Activated CD4-positive, alpha-beta T cell treated with anti-CD3 and anti-CD28 coated beads for 36 hours (primary cell): ENCODE data around the gene CNPY3. TPM values are rescaled to one million over a fixed set of nuclear protein-coding genes. Genes with fewer than 3 reads are reported as not detected.
"Not testable (repeated sequence)": the region's sequence is repeated elsewhere in the genome, so short reads cannot be mapped to it uniquely, and the experiment has no call there.

Experiments used
- ATAC-seq: fragments of 200-7000 bp; cut with Tn5 transposase; one replicate; pipeline ENCODE4 v1.10.0; 2021; ENCODE audit warnings: mild to moderate bottlenecking, moderate library complexity
- CTCF ChIA-PET: fragments of 350-600 bp; sonication (Branson Sonifier 250); formaldehyde crosslinking; loops from one replicate; lab custom pipeline; 2021; ENCODE audit warnings: antibody characterized with exemption; lab: Charles Lee
- POLR2A ChIA-PET: fragments of 350-600 bp; sonication (Branson Sonifier 250); formaldehyde crosslinking; loops from one replicate; lab custom pipeline; 2021; ENCODE audit warnings: antibody characterized with exemption, inconsistent platforms; lab: Charles Lee
- DNase-seq: peaks from one replicate; pipeline ENCODE4 v3.0.0-alpha.2; 2020
- H3K27ac Mint-ChIP-seq: one replicate; pipeline ENCODE4 v1.8.0; 2021; ENCODE audit warnings: mixed read lengths
- H3K27me3 Mint-ChIP-seq: one replicate; pipeline ENCODE4 v1.8.0; 2021; ENCODE audit warnings: mixed read lengths
- H3K36me3 Mint-ChIP-seq: one replicate; pipeline ENCODE4 v1.8.0; 2021; ENCODE audit warnings: low read depth, mixed read lengths
- H3K4me1 Mint-ChIP-seq: one replicate; pipeline ENCODE4 v1.8.0; 2021; ENCODE audit warnings: mixed read lengths
- H3K4me3 Mint-ChIP-seq: one replicate; pipeline ENCODE4 v1.8.0; 2021; ENCODE audit warnings: mild to moderate bottlenecking, moderate library complexity, mixed read lengths
- H3K9me3 Mint-ChIP-seq: one replicate; pipeline ENCODE4 v1.8.0; 2021; ENCODE audit warnings: low read depth, mixed read lengths
- intact Hi-C, 2 experiments: fragments of 100-400 bp; cut with DNase I in 1 of 2; cut with micrococcal nuclease in 1 of 2; formaldehyde crosslinking; loops; one replicate each; pipeline versions ENCODE4 v1.14.2 to v1.15.1; 2022 to 2024; cut with DNase I, micrococcal nuclease
- total RNA-seq, 2 experiments: library from RNA; stranded (reverse); gene quantifications; one replicate each; pipeline ENCODE4 v1.2.3, GENCODE V29; 2021

The CNPY3 gene
- total RNA-seq, 2 experiments from 2014 or later, result 33.0 to 34.3 TPM

DNA sequence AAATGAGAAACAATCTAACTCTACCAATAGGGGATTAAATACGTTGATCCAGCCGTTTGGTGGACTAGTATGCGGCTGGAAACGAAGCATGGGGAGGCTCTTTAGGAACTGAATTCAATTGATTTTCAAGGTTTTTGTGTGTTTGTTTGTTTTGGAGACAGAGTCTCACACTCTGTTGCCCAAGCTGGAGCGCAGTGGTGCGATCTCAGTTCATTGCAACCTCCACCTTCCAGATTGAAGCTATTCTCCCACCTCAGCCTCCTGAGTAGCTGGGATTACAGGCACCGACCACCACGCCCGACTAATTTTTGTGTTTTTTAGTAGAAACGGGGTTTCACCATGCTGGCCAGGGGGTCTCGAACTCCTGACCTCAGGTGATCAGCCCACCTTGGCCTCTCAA lies 7.1 kb downstream of the CNPY3 start:
- ChIA-PET CTCF (no interaction called here), POLR2A (no interaction called here)
- Mint-ChIP-seq H3K4me1 (peaks cover 31% of the 10 kb centered on the region), H3K36me3 (peaks cover 60% of the 10 kb centered on the region), H3K9me3 (no peaks in the 10 kb centered on the region), H3K27me3 (no peaks in the 10 kb centered on the region), H3K27ac (peak overlapping the region; percentile 8), H3K4me3 (no peak overlapping the region)
- DNase-seq (no peak), ATAC-seq (no peak)
- intact Hi-C loops, result no loop called here

DNA sequence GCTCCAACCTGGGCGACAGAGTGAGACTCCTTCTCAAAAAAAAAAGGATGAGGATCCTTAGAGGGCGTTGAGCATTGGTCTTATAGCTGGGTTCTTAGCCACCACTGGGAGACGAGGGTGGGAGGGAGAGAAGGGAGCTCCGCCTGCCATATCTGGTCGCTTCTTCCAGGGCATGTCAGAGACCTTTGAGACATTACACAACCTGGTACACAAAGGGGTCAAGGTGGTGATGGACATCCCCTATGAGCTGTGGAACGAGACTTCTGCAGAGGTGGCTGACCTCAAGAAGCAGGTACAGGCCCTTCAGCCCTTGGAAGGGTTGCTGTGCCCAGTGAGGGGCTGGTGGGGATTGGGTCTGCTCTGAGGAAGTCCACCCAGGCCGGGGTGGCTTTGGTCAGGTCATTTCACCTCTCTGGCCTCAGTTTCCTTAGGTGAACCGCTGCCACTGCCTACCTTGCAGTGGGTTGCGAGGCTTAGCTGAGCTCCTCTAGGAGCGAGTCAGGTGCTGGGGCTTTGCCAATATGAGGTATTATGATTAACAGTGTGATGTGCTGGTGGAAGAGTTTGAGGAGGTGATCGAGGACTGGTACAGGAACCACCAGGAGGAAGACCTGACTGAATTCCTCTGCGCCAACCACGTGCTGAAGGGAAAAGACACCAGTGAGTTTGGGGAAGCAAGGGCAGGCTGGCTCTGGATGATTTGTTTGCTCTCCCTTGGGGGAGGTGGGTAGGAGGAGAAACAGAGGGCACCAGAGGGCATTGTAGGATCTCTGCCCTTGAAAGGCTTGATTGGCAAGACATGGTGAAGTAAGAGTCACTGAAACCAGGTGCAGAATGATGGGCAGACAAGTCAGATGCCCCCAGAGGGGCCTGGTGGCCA lies 8.5 kb downstream of the CNPY3 start:
- H3K27ac Mint-ChIP-seq, result peak overlapping the region; percentile 16
- ATAC-seq (no peak), DNase-seq (no peak)
- no peaks in the 10 kb centered on the region for H3K9me3 Mint-ChIP-seq
- H3K4me1 Mint-ChIP-seq, result peaks cover 18% of the 10 kb centered on the region
- ChIA-PET CTCF (interaction anchor here (0.5 to 0.6 kb wide), 2 partner anchors 83 to 229 kb away, joined by 3 read pairs; no protein-coding TSS in a partner anchor), POLR2A (no interaction called here)
- H3K4me3 Mint-ChIP-seq, result no peak overlapping the region
- intact Hi-C loops, result no loop called here
- no peaks in the 10 kb centered on the region for H3K27me3 Mint-ChIP-seq
- H3K36me3 Mint-ChIP-seq, result peaks cover 50% of the 10 kb centered on the region

DNA sequence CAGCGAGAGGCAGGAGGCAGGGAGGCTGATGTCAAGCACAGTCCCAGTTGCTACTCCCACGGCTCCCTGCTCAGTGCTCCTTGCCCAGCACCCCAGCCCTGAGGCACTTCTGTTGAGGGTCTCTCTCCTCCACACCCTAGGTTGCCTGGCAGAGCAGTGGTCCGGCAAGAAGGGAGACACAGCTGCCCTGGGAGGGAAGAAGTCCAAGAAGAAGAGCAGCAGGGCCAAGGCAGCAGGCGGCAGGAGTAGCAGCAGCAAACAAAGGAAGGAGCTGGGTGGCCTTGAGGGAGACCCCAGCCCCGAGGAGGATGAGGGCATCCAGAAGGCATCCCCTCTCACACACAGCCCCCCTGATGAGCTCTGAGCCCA lies 9.1 kb downstream of the CNPY3 start:
- no peaks in the 10 kb centered on the region for H3K9me3 Mint-ChIP-seq
- ChIA-PET CTCF (interaction anchor here (2.3 kb wide), 1 partner anchor 9 kb away, joined by 8 read pairs; the partner anchor contains the start of gene CNPY3), POLR2A (no interaction called here)
- peaks cover 46% of the 10 kb centered on the region for H3K36me3 Mint-ChIP-seq
- no peak overlapping the region for H3K27ac Mint-ChIP-seq
- no peak for DNase-seq
- H3K27me3 Mint-ChIP-seq, result no peaks in the 10 kb centered on the region
- ATAC-seq, result no peak
- H3K4me1 Mint-ChIP-seq, result peaks cover 12% of the 10 kb centered on the region
- intact Hi-C loops, result no loop called here
- H3K4me3 Mint-ChIP-seq, result no peak overlapping the region

DNA sequence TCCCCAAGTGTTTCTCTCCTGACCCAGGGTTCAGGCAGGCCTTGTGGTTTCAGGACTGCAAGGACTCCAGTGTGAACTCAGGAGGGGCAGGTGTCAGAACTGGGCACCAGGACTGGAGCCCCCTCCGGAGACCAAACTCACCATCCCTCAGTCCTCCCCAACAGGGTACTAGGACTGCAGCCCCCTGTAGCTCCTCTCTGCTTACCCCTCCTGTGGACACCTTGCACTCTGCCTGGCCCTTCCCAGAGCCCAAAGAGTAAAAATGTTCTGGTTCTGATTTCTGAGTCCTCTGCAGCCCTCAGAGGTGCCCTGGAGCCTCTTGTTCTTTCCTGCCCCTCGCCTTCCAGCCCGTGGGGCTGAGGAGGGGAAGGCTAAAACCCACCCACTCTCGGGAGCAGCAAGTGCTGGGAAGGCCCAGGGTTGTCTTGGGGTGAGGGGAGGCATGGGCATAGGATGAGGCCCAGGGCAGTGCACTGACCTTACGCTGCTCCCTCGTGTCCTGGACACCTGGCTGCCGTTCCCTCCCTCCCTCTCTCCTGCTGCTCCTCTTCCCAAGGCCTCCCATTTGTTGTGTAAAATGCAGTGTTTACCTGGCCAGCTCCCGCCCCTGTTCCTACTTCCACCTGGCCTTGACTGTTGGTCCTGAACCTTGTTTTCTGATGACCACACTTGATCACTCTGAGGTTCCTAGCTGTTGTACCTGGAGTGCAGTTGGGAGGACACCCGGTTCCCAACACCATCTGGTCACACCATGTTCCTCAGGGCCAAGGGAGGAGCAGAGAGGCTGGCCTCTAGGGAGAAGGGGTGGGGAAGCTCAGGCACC lies 9.9 kb downstream of the CNPY3 start:
- ATAC-seq, result no peak
- ChIA-PET CTCF (interaction anchor here (2.3 kb wide), 1 partner anchor 9 kb away, joined by 8 read pairs; the partner anchor contains the start of gene CNPY3), POLR2A (no interaction called here)
- H3K27ac Mint-ChIP-seq, result no peak overlapping the region
- intact Hi-C loops, result no loop called here
- no peak overlapping the region for H3K4me3 Mint-ChIP-seq
- H3K36me3 Mint-ChIP-seq, result peaks cover 43% of the 10 kb centered on the region
- H3K27me3 Mint-ChIP-seq, result no peaks in the 10 kb centered on the region
- H3K9me3 Mint-ChIP-seq, result no peaks in the 10 kb centered on the region
- DNase-seq, result no peak
- peaks cover 5% of the 10 kb centered on the region for H3K4me1 Mint-ChIP-seq

DNA sequence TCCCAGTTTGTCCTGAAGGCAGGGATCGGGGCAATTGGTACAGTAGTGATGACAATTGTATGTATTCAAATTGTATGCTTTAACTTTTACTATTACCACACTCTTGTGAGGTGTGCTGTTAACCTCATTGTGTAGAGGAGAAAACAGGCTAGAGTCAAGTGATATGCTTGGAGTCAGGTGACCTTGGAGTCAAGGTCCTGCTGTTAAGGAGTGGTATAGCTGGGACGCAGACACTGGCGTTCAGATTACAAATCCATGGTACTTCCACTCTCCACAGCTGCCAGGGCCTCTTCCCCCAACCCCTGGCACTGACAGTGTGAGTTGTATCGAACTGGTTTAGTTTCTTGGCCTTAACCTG lies 10.5 kb downstream of the CNPY3 start:
- H3K27ac Mint-ChIP-seq, result peak overlapping the region; percentile 22
- ATAC-seq, result no peak
- H3K36me3 Mint-ChIP-seq, result peaks cover 42% of the 10 kb centered on the region

DNA sequence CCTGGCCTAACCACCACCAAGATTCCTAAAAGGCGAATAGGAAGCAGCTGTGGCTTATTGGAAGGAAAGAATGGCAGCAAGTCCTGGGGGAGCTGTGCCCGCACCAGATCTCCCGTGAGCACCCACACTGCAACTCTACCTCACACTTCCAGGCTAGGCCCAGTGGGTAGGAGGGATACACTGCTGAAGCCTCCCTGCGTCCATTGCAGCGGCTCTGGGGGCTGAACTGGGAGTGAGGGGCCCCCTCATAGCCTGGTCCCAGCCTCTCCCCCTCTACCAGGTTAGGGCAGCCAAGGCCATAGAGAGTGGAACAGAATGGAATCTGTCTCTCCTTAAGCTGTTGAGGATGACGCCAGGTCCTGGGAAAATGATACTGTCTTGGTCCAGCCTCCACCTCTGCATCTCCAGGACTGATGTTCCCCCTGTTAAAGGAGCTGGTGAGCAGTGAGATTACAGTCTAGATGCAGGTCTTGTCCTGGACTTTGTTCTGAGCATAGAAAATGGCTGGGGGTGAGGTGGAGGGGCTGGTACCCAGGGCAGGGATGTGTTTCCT lies 11.3 kb downstream of the CNPY3 start:
- ChIA-PET POLR2A (no interaction called here), CTCF (interaction anchor here (0.6 to 2.3 kb wide), 3 partner anchors 11 to 403 kb away, joined by 3 to 8 read pairs (median 5); partner anchors contain the start of gene CNPY3)
- no peaks in the 10 kb centered on the region for H3K9me3 Mint-ChIP-seq
- H3K4me3 Mint-ChIP-seq, result no peak overlapping the region
- no peaks in the 10 kb centered on the region for H3K27me3 Mint-ChIP-seq
- no peak overlapping the region for H3K27ac Mint-ChIP-seq
- H3K4me1 Mint-ChIP-seq, result peaks cover 2% of the 10 kb centered on the region
- DNase-seq, result no peak
- no peak for ATAC-seq
- intact Hi-C loops, result no loop called here
- H3K36me3 Mint-ChIP-seq, result peaks cover 38% of the 10 kb centered on the region

More for the DNA sequence above, 10.5 kb downstream of the CNPY3 start:
- intact Hi-C loops, result no loop called here
- POLR2A ChIA-PET, result no interaction called here
- no peak for DNase-seq
- Mint-ChIP-seq H3K9me3 (no peaks in the 10 kb centered on the region), H3K4me3 (no peak overlapping the region), H3K27me3 (no peaks in the 10 kb centered on the region), H3K4me1 (peaks cover 4% of the 10 kb centered on the region)
- CTCF ChIA-PET, result interaction anchor here (2.3 kb wide), 1 partner anchor 10 kb away, joined by 8 read pairs; the partner anchor contains the start of gene CNPY3

DNA sequence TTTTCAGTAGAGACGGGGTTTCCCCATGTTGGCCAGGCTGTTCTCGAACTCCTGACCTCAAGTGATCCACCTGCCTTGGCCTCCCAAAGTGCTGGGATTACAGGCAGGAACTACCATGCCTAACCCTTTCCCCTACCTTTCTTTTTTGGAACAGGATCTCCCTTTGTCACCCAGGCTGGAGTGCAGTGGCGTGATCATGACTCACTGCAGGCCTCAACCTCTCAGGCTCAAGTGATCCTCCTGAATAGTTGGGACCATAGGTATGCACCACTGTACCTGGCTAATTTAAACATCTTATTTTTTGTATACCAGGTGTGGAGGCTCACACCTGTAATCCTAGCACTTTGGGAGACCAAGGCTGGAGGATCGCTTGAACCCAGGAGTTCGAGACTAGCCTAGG lies 12.1 kb downstream of the CNPY3 start:
- H3K27me3 Mint-ChIP-seq, H3K4me1 Mint-ChIP-seq, intact Hi-C loops, DNase-seq, POLR2A ChIA-PET, H3K4me3 Mint-ChIP-seq, ATAC-seq, H3K27ac Mint-ChIP-seq, H3K9me3 Mint-ChIP-seq: not testable (repeated sequence)
- H3K36me3 Mint-ChIP-seq, result peaks cover 31% of the 10 kb centered on the region
- CTCF ChIA-PET, result interaction anchor here (0.7 to 1.3 kb wide), 2 partner anchors 11 to 47 kb away, joined by 3 to 5 read pairs; no protein-coding TSS in a partner anchor

DNA sequence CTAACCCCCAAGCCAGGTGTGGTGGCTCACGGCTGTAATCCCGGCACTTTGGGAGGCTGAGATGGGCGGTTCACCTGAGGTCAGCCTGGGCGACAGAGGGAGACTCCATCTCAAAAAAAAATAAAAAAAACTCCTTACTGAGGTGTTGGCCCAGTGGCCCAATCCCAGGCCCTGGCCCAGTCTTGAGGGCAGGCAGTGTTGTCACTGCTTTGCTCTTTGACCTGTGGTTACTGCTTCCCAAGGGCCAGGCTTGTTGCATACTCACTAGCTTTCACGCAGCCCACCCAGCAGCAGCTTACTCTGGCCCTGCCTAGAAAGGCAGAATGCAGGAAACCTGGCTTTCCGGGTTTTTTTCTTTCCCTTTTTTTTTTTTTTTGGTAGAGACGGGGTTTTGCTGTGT lies 13.2 kb downstream of the CNPY3 start:
- H3K36me3 Mint-ChIP-seq, result peaks cover 23% of the 10 kb centered on the region
- no peaks in the 10 kb centered on the region for H3K4me1 Mint-ChIP-seq
- H3K9me3 Mint-ChIP-seq, result no peaks in the 10 kb centered on the region
- ATAC-seq, result no peak
- no peak overlapping the region for H3K4me3 Mint-ChIP-seq
- no peak for DNase-seq
- H3K27ac Mint-ChIP-seq, result no peak overlapping the region
- POLR2A ChIA-PET, result interaction anchor here (0.6 kb wide), 1 partner anchor 264 kb away, joined by 3 read pairs; no protein-coding TSS in a partner anchor
- intact Hi-C loops, result no loop called here
- CTCF ChIA-PET, result no interaction called here
- no peaks in the 10 kb centered on the region for H3K27me3 Mint-ChIP-seq

DNA sequence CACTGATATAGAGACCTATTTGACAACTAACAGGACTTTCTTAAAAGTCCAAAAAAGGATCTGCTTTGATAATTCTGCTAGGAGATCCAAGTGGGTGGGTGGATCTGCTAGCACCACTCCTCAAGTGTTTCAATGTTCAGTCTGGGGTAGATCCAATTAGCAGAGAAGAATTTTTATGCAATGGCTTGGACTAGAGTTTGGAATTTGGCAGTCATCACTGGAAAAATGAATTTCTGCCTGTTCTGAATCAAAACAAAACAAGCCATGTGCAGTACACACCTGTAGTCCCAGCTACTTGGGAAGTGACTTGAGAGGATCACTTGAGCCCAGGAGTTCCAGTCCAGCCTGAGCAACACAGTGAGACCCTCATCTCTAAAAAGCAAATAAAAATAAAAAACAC lies 18.7 kb downstream of the CNPY3 start:
- ChIA-PET CTCF (no interaction called here), POLR2A (interaction anchor here (0.7 kb wide), 1 partner anchor 177 kb away, joined by 4 read pairs; no protein-coding TSS in a partner anchor)
- DNase-seq (no peak), ATAC-seq (no peak)
- no peak overlapping the region for H3K4me3 Mint-ChIP-seq
- no peaks in the 10 kb centered on the region for H3K9me3 Mint-ChIP-seq
- no peaks in the 10 kb centered on the region for H3K27me3 Mint-ChIP-seq
- intact Hi-C loops, result no loop called here
- H3K27ac Mint-ChIP-seq, result peak overlapping the region; percentile 19
- H3K36me3 Mint-ChIP-seq, result peaks cover 3% of the 10 kb centered on the region
- no peaks in the 10 kb centered on the region for H3K4me1 Mint-ChIP-seq

DNA sequence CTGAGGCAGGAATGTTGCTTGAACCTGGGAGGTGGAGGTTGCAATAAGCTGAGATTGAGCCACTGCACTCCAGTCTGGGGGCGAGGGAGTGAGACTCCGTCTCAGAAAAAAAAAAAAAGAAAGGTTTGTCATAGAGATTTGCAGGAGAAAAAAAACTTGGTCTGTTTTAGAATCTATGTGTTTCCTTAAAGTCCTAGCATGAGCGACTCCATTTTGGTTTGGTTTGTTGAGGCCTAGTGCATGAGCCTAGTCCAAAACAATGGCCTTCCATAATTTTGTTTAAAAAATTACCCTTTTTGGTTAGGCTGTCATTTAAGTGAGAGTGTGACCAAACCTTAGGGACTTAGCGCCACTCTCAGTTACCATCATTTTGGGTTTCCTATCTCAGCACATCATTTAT lies 23.1 kb downstream of the CNPY3 start:
- H3K27me3 Mint-ChIP-seq, result no peaks in the 10 kb centered on the region
- ATAC-seq (no peak), DNase-seq (no peak)
- H3K4me1 Mint-ChIP-seq, result no peaks in the 10 kb centered on the region
- intact Hi-C loops, result no loop called here
- H3K36me3 Mint-ChIP-seq, result no peaks in the 10 kb centered on the region
- H3K4me3 Mint-ChIP-seq, result no peak overlapping the region
- H3K9me3 Mint-ChIP-seq, result no peaks in the 10 kb centered on the region
- H3K27ac Mint-ChIP-seq, result no peak overlapping the region
- ChIA-PET CTCF (no interaction called here), POLR2A (interaction anchor here (0.6 kb wide), 1 partner anchor 27 kb away, joined by 8 read pairs; no protein-coding TSS in a partner anchor)

DNA sequence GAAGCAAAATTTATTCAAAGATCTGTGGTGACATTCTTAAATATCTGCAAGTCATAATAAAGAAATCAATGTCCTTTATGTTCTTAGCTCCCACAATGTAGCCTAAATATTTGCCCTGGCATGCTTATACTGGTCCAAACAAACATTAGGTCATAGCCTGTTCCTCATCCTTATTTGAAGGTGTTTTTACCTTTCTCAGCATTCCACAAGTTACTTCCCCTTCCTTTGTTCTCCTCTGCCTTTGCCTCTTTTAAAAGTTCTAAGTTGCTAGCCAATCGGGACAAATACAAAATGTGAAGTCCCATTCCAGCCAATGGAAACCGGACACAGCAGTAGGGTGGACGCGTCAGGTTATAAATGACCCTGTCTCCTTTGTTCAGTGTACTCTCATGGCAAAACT lies 25.1 kb downstream of the CNPY3 start:
- H3K4me1 Mint-ChIP-seq, H3K27ac Mint-ChIP-seq, intact Hi-C loops, H3K4me3 Mint-ChIP-seq, DNase-seq, H3K36me3 Mint-ChIP-seq, H3K27me3 Mint-ChIP-seq, POLR2A ChIA-PET, ATAC-seq, H3K9me3 Mint-ChIP-seq: not testable (repeated sequence)
- CTCF ChIA-PET, result interaction anchor here (1.2 kb wide), 1 partner anchor 189 kb away, joined by 3 read pairs; no protein-coding TSS in a partner anchor
